Caco-2 (cell line): ENCODE results near the gene UBN2. TPM values are rescaled to one million over a fixed set of nuclear protein-coding genes. Genes with fewer than 3 reads are reported as not detected.

Experiments
- Bru-seq: library from RNA; stranded (reverse); fragments of 400-500 nt; gene quantifications from one replicate; lab custom pipeline; 2021; lab: Mats Ljungman, UMichigan
- BruChase-seq, 2 experiments: library from RNA; stranded (reverse); fragments of 400-500 nt; gene quantifications; one replicate each; lab custom pipeline; 2021; lab: Mats Ljungman, UMichigan
- BruUV-seq: library from RNA; stranded (reverse); fragments of 400-500 nt; replicated peaks from 2 replicates; lab custom pipeline; 2021; lab: Mats Ljungman, UMichigan
- CTCF ChIA-PET: fragments of 300-600 bp; sonication (Branson Sonifier 250); formaldehyde crosslinking; loops from one replicate; lab custom pipeline; 2022; ENCODE audit warnings: antibody characterized with exemption; lab: Charles Lee
- POLR2A ChIA-PET: fragments of 300-600 bp; sonication (Branson Sonifier 250); formaldehyde crosslinking; loops from one replicate; lab custom pipeline; 2022; ENCODE audit warnings: antibody characterized with exemption; lab: Charles Lee
- DNase-seq, 2 experiments: peaks; one replicate each; pipeline versions ENCODE4 v3.0.0 to v3.0.0-alpha.2; 2020 to 2022
- H3K27me3 ChIP-seq: replicated peaks from 2 replicates; pipeline ENCODE4 v1.6.0; 2011; ENCODE audit warnings: low read length; ENCODE audit not compliant: control insufficient read depth, insufficient read depth
- H3K36me3 ChIP-seq: 2 replicates; pipeline ENCODE4 v1.5.1; 2011; ENCODE audit warnings: low read length; ENCODE audit not compliant: control insufficient read depth, insufficient read depth
- H3K4me1 ChIP-seq: fragments of 250-450 bp; sonication (Bioruptor Pico); 2 replicates; pipeline ENCODE4 v1.5.1; 2020; ENCODE audit warnings: mild to moderate bottlenecking
- H3K4me3 ChIP-seq: 2 replicates; pipeline ENCODE4 v1.5.1; 2011; ENCODE audit warnings: low read depth, mild to moderate bottlenecking, control low read depth, low read length
- H3K9me3 ChIP-seq: fragments of 250-450 bp; sonication (Bioruptor Pico); 2 replicates; pipeline ENCODE4 v1.5.1; 2020; ENCODE audit warnings: mild to moderate bottlenecking, moderate library complexity
- H3K27ac Mint-ChIP-seq: one replicate; pipeline ENCODE4 v1.8.0; 2022; ENCODE audit warnings: mixed read lengths; ENCODE audit not compliant: unreplicated experiment
- H3K27me3 Mint-ChIP-seq: one replicate; pipeline ENCODE4 v1.8.0; 2022; ENCODE audit warnings: mixed read lengths; ENCODE audit not compliant: insufficient read depth, unreplicated experiment
- H3K36me3 Mint-ChIP-seq: one replicate; pipeline ENCODE4 v1.8.0; 2022; ENCODE audit warnings: mild to moderate bottlenecking, mixed read lengths; ENCODE audit not compliant: insufficient read depth, unreplicated experiment
- H3K4me1 Mint-ChIP-seq: one replicate; pipeline ENCODE4 v1.8.0; 2022; ENCODE audit warnings: low read depth, mixed read lengths; ENCODE audit not compliant: unreplicated experiment
- H3K4me3 Mint-ChIP-seq: one replicate; pipeline ENCODE4 v1.8.0; 2022; ENCODE audit warnings: mild to moderate bottlenecking, moderate library complexity, mixed read lengths; ENCODE audit not compliant: unreplicated experiment
- H3K9me3 Mint-ChIP-seq: one replicate; pipeline ENCODE4 v1.8.0; 2022; ENCODE audit warnings: mixed read lengths; ENCODE audit not compliant: unreplicated experiment
- CTCF ChIP-seq, 2 experiments: fragments of 200-600 bp in 1 of 2; IDR thresholded peaks; 1 replicate in 1 of 2; 2 replicates in 1 of 2; pipeline versions ENCODE4 v1.5.1 to v1.8.0; 2011 to 2022; ENCODE audit warnings: antibody characterized with exemption in 1 of 2, control low read depth in 1 of 2, inconsistent platforms in 1 of 2, low read depth in 1 of 2, low read length in 1 of 2, mild to moderate bottlenecking in 1 of 2, moderate library complexity in 1 of 2; ENCODE audit not compliant: insufficient read depth in 1 of 2, severe bottlenecking in 1 of 2, unreplicated experiment in 1 of 2
- intact Hi-C: fragments of 100-400 bp; cut with micrococcal nuclease; formaldehyde crosslinking; loops from one replicate; pipeline ENCODE4 v1.10.0; 2022; ENCODE audit not compliant: unreplicated experiment
- long read RNA-seq: library from polyadenylated mRNA; stranded (forward); transcript quantifications from one replicate; pipeline ENCODE4 v2.0.0, GENCODE V29; 2022
- total RNA-seq: library from RNA; stranded (reverse); gene quantifications from 2 replicates; pipeline ENCODE4 v1.2.3, GENCODE V29; 2022

UBN2 gene
- total RNA-seq (21.3 and 23.4 TPM in 2 replicates), Bru-seq, nascent RNA (percentile 80 among the genes with signal in this experiment), BruChase-seq, experiment 1, labeled RNA remaining after a 2-hour chase (percentile 88 among the genes with signal in this experiment), BruChase-seq, experiment 2, labeled RNA remaining after a 6-hour chase (percentile 79 among the genes with signal in this experiment)
- long read RNA-seq, partial matches to known transcripts: 0 of 1 reads
- long read RNA-seq, other reads (novel, unspliced or antisense): 1 of 1 reads

GRCh38 chr7:139230774-139231512 is at the start of gene UBN2:
Gene UBN2 (plus strand): TSS chr7:139231237. CDS start chr7:139231485, 248 bp downstream.
- CTCF ChIA-PET: interaction anchor here (1.6 kb wide), 1 partner anchor 109 kb away, joined by 5 read pairs; no protein-coding TSS in a partner anchor
- no TSS peak for BruUV-seq
- Mint-ChIP-seq H3K27me3 (no peaks in the 10 kb centered on the region), H3K27ac (peak within 1 kb of the TSS; percentile 89), H3K4me3 (peak within 1 kb of the TSS; percentile 87), H3K4me1 (peaks cover 8% of the 10 kb centered on the region), H3K36me3 (peaks cover 7% of the 10 kb centered on the region), H3K9me3 (no peaks in the 10 kb centered on the region)
- Histone ChIP-seq H3K9me3 (no peaks in the 10 kb centered on the region), H3K4me3 (peak within 1 kb of the TSS; percentile 100), H3K27me3 (no peaks in the 10 kb centered on the region), H3K36me3 (no peaks in the 10 kb centered on the region), H3K4me1 (peaks cover 6% of the 10 kb centered on the region; the same call in 1 of the 2 replicates)
- POLR2A ChIA-PET: interaction anchor here (0.7 kb wide), 1 partner anchor 797 kb away, joined by 3 read pairs; no protein-coding TSS in a partner anchor
- DNase-seq: peak; percentile 96 to 97
- intact Hi-C loops: loop anchor here (1.0 to 5.0 kb wide), 5 partner anchors 66 to 128 kb away; partner anchors contain the start of genes LUC7L2 and ZC3HAV1
- TF ChIP-seq CTCF (IDR thresholded peaks at IDR 0.05; ENCODE audit: insufficient read depth in 1 of 2, low read depth in 1 of 2, low read length in 1 of 2, severe bottlenecking in 1 of 2, unreplicated experiment in 1 of 2): no peak

- ChIA-PET POLR2A (interaction anchor here (0.5 kb wide), 1 partner anchor 33 kb away, joined by 11 read pairs; no protein-coding TSS in a partner anchor), CTCF (no interaction called here)
- intact Hi-C loops: no loop called here
- Mint-ChIP-seq H3K4me1 (no peaks in the 10 kb centered on the region), H3K36me3 (no peaks in the 10 kb centered on the region), H3K9me3 (no peaks in the 10 kb centered on the region), H3K27me3 (no peaks in the 10 kb centered on the region), H3K4me3 (no peak overlapping the region), H3K27ac (no peak overlapping the region)
- no peaks in the 10 kb centered on the region for H3K27me3 ChIP-seq
- no peak overlapping the region for H3K4me3 ChIP-seq
- DNase-seq: no peak
- H3K9me3 ChIP-seq: no peaks in the 10 kb centered on the region
- H3K4me1 ChIP-seq: no peaks in the 10 kb centered on the region
- no peaks in the 10 kb centered on the region for H3K36me3 ChIP-seq
- no peak for TF ChIP-seq CTCF (IDR thresholded peaks at IDR 0.05; ENCODE audit: insufficient read depth in 1 of 2, low read depth in 1 of 2, low read length in 1 of 2, severe bottlenecking in 1 of 2, unreplicated experiment in 1 of 2)
- no TSS peak for BruUV-seq
Observed at GRCh38 chr7:139181404-139181803, 49.6 kb upstream of the UBN2 start.

- CTCF ChIA-PET: no interaction called here
- no peak for DNase-seq
- Mint-ChIP-seq H3K27me3 (no peaks in the 10 kb centered on the region), H3K27ac (no peak overlapping the region), H3K4me3 (no peak overlapping the region), H3K36me3 (no peaks in the 10 kb centered on the region), H3K9me3 (no peaks in the 10 kb centered on the region), H3K4me1 (no peaks in the 10 kb centered on the region)
- POLR2A ChIA-PET: no interaction called here
- no peak for TF ChIP-seq CTCF (IDR thresholded peaks at IDR 0.05; ENCODE audit: insufficient read depth in 1 of 2, low read depth in 1 of 2, low read length in 1 of 2, severe bottlenecking in 1 of 2, unreplicated experiment in 1 of 2)
- Histone ChIP-seq H3K36me3 (no peaks in the 10 kb centered on the region), H3K4me1 (no peaks in the 10 kb centered on the region), H3K27me3 (no peaks in the 10 kb centered on the region), H3K9me3 (no peaks in the 10 kb centered on the region), H3K4me3 (no peak overlapping the region)
- BruUV-seq: no TSS peak
- intact Hi-C loops: no loop called here
Observed at GRCh38 chr7:139182363-139182762, 48.7 kb upstream of the UBN2 start.
